Mesothelial cell of epicardium (in vitro differentiated cells): Measurements from ENCODE around the gene L1CAM. TPM values are rescaled to one million over a fixed set of nuclear protein-coding genes. Genes with fewer than 3 reads are reported as not detected.
A peak's percentile ranks its signal among the peaks of the same experiment; 100 is the strongest.
"Not testable (repeated sequence)": the region's sequence is repeated elsewhere in the genome, so short reads cannot be mapped to it uniquely, and the experiment has no call there.

Experiments
- DNase-seq, 2 experiments: peaks; one replicate each; pipeline ENCODE4 v3.0.0; 2021; ENCODE audit warnings: low spot score in 2 of 2; ENCODE audit not compliant: unreplicated experiment in 2 of 2
- H3K27ac Mint-ChIP-seq: 2 replicates; pipeline ENCODE4 v1.8.0; 2021; ENCODE audit warnings: mixed read lengths
- H3K27me3 Mint-ChIP-seq: 2 replicates; pipeline ENCODE4 v1.8.0; 2021; ENCODE audit warnings: low read depth, mixed read lengths
- H3K36me3 Mint-ChIP-seq: 2 replicates; pipeline ENCODE4 v1.8.0; 2021; ENCODE audit warnings: mixed read lengths
- H3K4me1 Mint-ChIP-seq: 2 replicates; pipeline ENCODE4 v1.8.0; 2021; ENCODE audit warnings: mixed read lengths
- H3K4me3 Mint-ChIP-seq: 2 replicates; pipeline ENCODE4 v1.8.0; 2021; ENCODE audit warnings: mild to moderate bottlenecking, moderate library complexity, mixed read lengths
- H3K9me3 Mint-ChIP-seq: 2 replicates; pipeline ENCODE4 v1.8.0; 2021; ENCODE audit warnings: mixed read lengths
- CTCF ChIP-seq: fragments of 200-600 bp; sonication (generic); IDR thresholded peaks from one replicate; pipeline ENCODE4 v1.5.0; 2021; ENCODE audit warnings: antibody characterized with exemption; ENCODE audit not compliant: unreplicated experiment
- total RNA-seq: library from RNA; stranded (reverse); gene quantifications from 3 replicates; pipeline ENCODE4 v1.2.1, GENCODE V29; 2021

Gene L1CAM
- total RNA-seq, 1 donor from 2014 or later: 2.1 TPM

GRCh38 chrX:153820601-153821000 lies 65.4 kb downstream of the L1CAM start:
- no peak overlapping the region for H3K27ac Mint-ChIP-seq
- H3K4me3 Mint-ChIP-seq: no peak overlapping the region
- H3K4me1 Mint-ChIP-seq: peaks cover 5% of the 10 kb centered on the region
- peaks cover 16% of the 10 kb centered on the region for H3K27me3 Mint-ChIP-seq
- DNase-seq: no peak
- H3K9me3 Mint-ChIP-seq: peaks cover 4% of the 10 kb centered on the region
- no peak for TF ChIP-seq CTCF
- H3K36me3 Mint-ChIP-seq: no peaks in the 10 kb centered on the region

GRCh38 chrX:153819384-153820040 lies 66.5 kb downstream of the L1CAM start:
- Mint-ChIP-seq H3K4me3 (peak overlapping the region; percentile 58), H3K4me1 (peaks cover 5% of the 10 kb centered on the region), H3K27me3 (peaks cover 5% of the 10 kb centered on the region), H3K9me3 (peaks cover 11% of the 10 kb centered on the region), H3K27ac (peak overlapping the region; percentile 50), H3K36me3 (no peaks in the 10 kb centered on the region)
- DNase-seq: no peak
- no peak for TF ChIP-seq CTCF

DNA sequence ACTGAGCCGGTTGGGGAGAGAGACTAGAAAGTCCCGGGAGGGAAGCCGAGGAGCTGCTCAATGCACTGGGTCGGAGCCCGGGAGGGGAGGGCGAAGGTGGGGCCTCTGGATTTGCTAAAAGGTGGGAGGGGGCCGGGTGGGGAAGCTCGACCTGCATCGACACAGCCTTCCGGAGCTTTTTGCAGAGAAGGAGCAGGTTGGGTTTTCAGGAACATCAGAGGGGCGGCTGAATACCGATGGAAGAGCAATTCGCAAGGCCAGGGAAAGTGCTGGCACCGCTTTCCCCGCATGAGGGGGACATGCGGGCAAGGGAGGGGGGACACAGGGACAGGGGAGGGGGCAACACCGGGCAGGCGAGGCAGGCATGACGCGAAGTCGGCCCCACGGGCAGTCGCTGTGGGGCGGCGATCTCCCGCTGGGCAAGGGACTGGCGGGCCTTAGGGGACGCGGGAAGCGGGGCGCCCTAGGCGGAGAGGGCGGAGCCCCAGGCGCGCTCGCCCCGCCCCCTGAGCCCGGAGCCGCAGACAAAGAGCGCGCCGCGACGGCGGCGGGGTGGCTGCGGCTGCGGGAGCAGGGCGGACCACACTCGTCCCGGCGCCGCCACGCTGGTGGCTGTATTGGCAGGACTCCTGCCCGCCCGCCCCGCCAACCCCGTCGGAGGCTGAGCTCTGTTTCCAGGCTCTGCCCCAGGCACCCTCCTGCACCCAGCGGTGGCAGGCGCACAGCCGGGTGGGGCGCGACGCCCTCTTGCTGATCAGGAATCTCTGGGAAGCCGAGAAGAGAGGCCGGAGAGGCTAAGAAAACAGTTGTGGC lies 67.2 kb downstream of the L1CAM start:
- TF ChIP-seq CTCF: no peak
- peak in 1 of 2 experiments; percentile 71 for DNase-seq
- H3K4me1 Mint-ChIP-seq: peaks cover 5% of the 10 kb centered on the region
- H3K27me3 Mint-ChIP-seq: peaks cover 2% of the 10 kb centered on the region
- no peaks in the 10 kb centered on the region for H3K36me3 Mint-ChIP-seq
- peak overlapping the region; percentile 58 for H3K4me3 Mint-ChIP-seq
- H3K27ac Mint-ChIP-seq: no peak overlapping the region
- H3K9me3 Mint-ChIP-seq: peaks cover 11% of the 10 kb centered on the region

GRCh38 chrX:153818064-153818463 lies 67.9 kb downstream of the L1CAM start:
- not testable (repeated sequence) for H3K27ac Mint-ChIP-seq, H3K27me3 Mint-ChIP-seq, H3K4me3 Mint-ChIP-seq, H3K4me1 Mint-ChIP-seq, H3K36me3 Mint-ChIP-seq, DNase-seq
- H3K9me3 Mint-ChIP-seq: peaks cover 11% of the 10 kb centered on the region

GRCh38 chrX:153816831-153817690 lies 68.9 kb downstream of the L1CAM start:
- DNase-seq: no peak
- Mint-ChIP-seq H3K36me3 (no peaks in the 10 kb centered on the region), H3K27ac (no peak overlapping the region), H3K9me3 (peaks cover 11% of the 10 kb centered on the region), H3K4me1 (peaks cover 5% of the 10 kb centered on the region), H3K4me3 (peak overlapping the region; percentile 16), H3K27me3 (peaks cover 2% of the 10 kb centered on the region)
- no peak for TF ChIP-seq CTCF
